HCT116 (cell line): ENCODE data around the gene ANO4. TPM values are rescaled to one million over a fixed set of nuclear protein-coding genes. Genes with fewer than 3 reads are reported as not detected.

ENCODE experiments used
- ATAC-seq: fragments of 200-7000 bp; cut with Tn5 transposase; 2 replicates; pipeline ENCODE4 v1.9.1; 2020; ENCODE audit warnings: mild to moderate bottlenecking, moderate library complexity
- BruUV-seq: library from RNA; stranded (reverse); fragments of 400-500 nt; replicated peaks from 2 replicates; lab custom pipeline; 2021; lab: Mats Ljungman, UMichigan
- CTCF ChIA-PET: fragments of 300-600 bp; sonication (Branson Sonifier 250); formaldehyde crosslinking; loops from one replicate; lab custom pipeline; 2021; ENCODE audit warnings: antibody characterized with exemption; lab: Charles Lee
- POLR2A ChIA-PET: fragments of 300-600, 350-600 bp; sonication (Branson Sonifier 250); formaldehyde crosslinking; loops from one replicate; lab custom pipeline; 2021; ENCODE audit warnings: antibody characterized with exemption; lab: Charles Lee
- RAD21 ChIA-PET, 2 experiments: fragments of 300-600 bp; sonication (Branson Sonifier 250); formaldehyde crosslinking; loops; one replicate each; lab custom pipeline; 2023; ENCODE audit warnings: low total read pairs in 2 of 2; ENCODE audit not compliant: uncharacterized antibody in 2 of 2, unreplicated experiment in 2 of 2, low non-redundant PET in 1 of 2; lab: Charles Lee
- DNase-seq: peaks from one replicate; pipeline ENCODE4 v3.0.0-alpha.2; 2010; ENCODE audit warnings: low read depth, low spot score
- H2AFZ ChIP-seq: fragments of 200-600 bp; shearing (Covaris generic), sonication (generic); 2 replicates; pipeline ENCODE4 v1.6.1; 2017; ENCODE audit warnings: low read depth, mixed run types, mixed read lengths, antibody characterized with exemption, low read length; ENCODE audit not compliant: poor library complexity, severe bottlenecking
- H3K27ac ChIP-seq: 2 replicates; pipeline ENCODE4 v1.5.1; 2012; ENCODE audit warnings: low read depth, low read length
- H3K27me3 ChIP-seq: fragments of 200-600 bp; sonication (generic); 2 replicates; pipeline ENCODE4 v1.6.1; 2016; ENCODE audit warnings: mixed run types, low read length, mixed read lengths; ENCODE audit not compliant: insufficient read depth
- H3K36me3 ChIP-seq, 2 experiments: fragments of 200-500 bp in 1 of 2; fragments of 200-600 bp in 1 of 2; sonication (Bioruptor generic) in 1 of 2; sonication (generic) in 1 of 2; 2 replicates each; pipeline versions ENCODE4 v1.5.1 to v1.6.1; 2014 to 2016; ENCODE audit warnings: low read length in 2 of 2, inconsistent platforms in 1 of 2, mixed read lengths in 1 of 2, mixed run types in 1 of 2; ENCODE audit not compliant: insufficient read depth in 2 of 2, control insufficient read depth in 1 of 2
- H3K4me1 ChIP-seq, 2 experiments: fragments of 200-600 bp in 1 of 2; sonication (generic) in 1 of 2; 2 replicates each; pipeline versions ENCODE4 v1.5.1 to v1.6.1; 2012 to 2017; ENCODE audit warnings: low read length in 2 of 2, inconsistent platforms in 1 of 2, mild to moderate bottlenecking in 1 of 2, mixed read lengths in 1 of 2, mixed run types in 1 of 2, moderate library complexity in 1 of 2; ENCODE audit not compliant: insufficient read depth in 2 of 2, control insufficient read depth in 1 of 2
- H3K4me2 ChIP-seq: fragments of 200-600 bp; sonication (generic); 2 replicates; pipeline ENCODE4 v1.6.1; 2017; ENCODE audit warnings: mixed run types, low read length, mixed read lengths
- H3K4me3 ChIP-seq, 2 experiments: fragments of 200-600 bp in 1 of 2; sonication (generic) in 1 of 2; replicated peaks in 1 of 2; 2 replicates each; pipeline ENCODE4 v1.5.1; 2011 to 2016; ENCODE audit warnings: low read length in 2 of 2, control low read depth in 1 of 2, low read depth in 1 of 2, mild to moderate bottlenecking in 1 of 2, mixed read lengths in 1 of 2, mixed run types in 1 of 2
- H3K79me2 ChIP-seq: fragments of 200-600 bp; sonication (generic); 2 replicates; pipeline ENCODE4 v1.6.1; 2017; ENCODE audit warnings: mild to moderate bottlenecking, mixed run types, low read length, moderate library complexity, mixed read lengths; ENCODE audit not compliant: insufficient read depth
- H3K9ac ChIP-seq: fragments of 200-600 bp; sonication (generic); 2 replicates; pipeline ENCODE4 v1.6.1; 2016; ENCODE audit warnings: low read length, mixed read lengths
- H3K9me2 ChIP-seq: fragments of 200-600 bp; sonication (generic), shearing (Covaris generic); 2 replicates; pipeline ENCODE4 v1.6.1; 2017; ENCODE audit warnings: mixed run types, mild to moderate bottlenecking, moderate library complexity; ENCODE audit not compliant: insufficient read depth
- H3K9me3 ChIP-seq, 2 experiments: fragments of 200-500 bp in 1 of 2; fragments of 200-600 bp in 1 of 2; sonication (Bioruptor generic) in 1 of 2; sonication (generic) in 1 of 2; 2 replicates each; pipeline ENCODE4 v1.6.1; 2014 to 2017; ENCODE audit warnings: low read length in 2 of 2, mixed read lengths in 2 of 2, inconsistent platforms in 1 of 2, low read depth in 1 of 2, mild to moderate bottlenecking in 1 of 2, mixed run types in 1 of 2, moderate library complexity in 1 of 2; ENCODE audit not compliant: control insufficient read depth in 1 of 2, insufficient read depth in 1 of 2
- H4K20me1 ChIP-seq: fragments of 200-600 bp; sonication (generic), shearing (Covaris generic); 2 replicates; pipeline ENCODE4 v1.6.1; 2017; ENCODE audit warnings: mixed run types, mild to moderate bottlenecking, moderate library complexity; ENCODE audit not compliant: insufficient read depth
- CEBPB ChIP-seq: IDR thresholded peaks from 2 replicates; pipeline ENCODE4 v1.6.1; 2012; ENCODE audit warnings: low read depth
- EZH2 ChIP-seq: fragments of 200-600 bp; sonication (generic); IDR thresholded peaks from 2 replicates; pipeline ENCODE4 v1.6.1; 2017; ENCODE audit warnings: antibody characterized with exemption, mixed run types
- FOSL1 ChIP-seq: IDR thresholded peaks from 2 replicates; pipeline ENCODE4 v1.6.1; 2012; ENCODE audit warnings: low read depth
- JUND ChIP-seq: IDR thresholded peaks from 2 replicates; pipeline ENCODE4 v1.6.1; 2012
- POLR2A ChIP-seq: IDR thresholded peaks from 2 replicates; pipeline ENCODE4 v1.7.0; 2011; ENCODE audit warnings: borderline replicate concordance; ENCODE audit not compliant: insufficient read depth, insufficient read length; ENCODE audit errors: extremely low read depth
- YY1 ChIP-seq: IDR thresholded peaks from 2 replicates; pipeline ENCODE4 v1.6.1; 2011; ENCODE audit warnings: low read length, low read depth, moderate library complexity, mild to moderate bottlenecking; ENCODE audit not compliant: insufficient replicate concordance; ENCODE audit errors: extremely low read depth
- ZFX ChIP-seq: fragments of 450-650 bp; IDR thresholded peaks from 2 replicates; pipeline ENCODE4 v1.6.1; 2017
- ZNF274 ChIP-seq: fragments of 200-500 bp; sonication (Bioruptor generic); IDR thresholded peaks from 2 replicates; pipeline ENCODE4 v1.6.1; 2014; ENCODE audit warnings: mild to moderate bottlenecking, low read depth, low read length, inconsistent platforms
- intact Hi-C: fragments of 100-400 bp; cut with micrococcal nuclease; formaldehyde crosslinking; loops from 2 replicates; pipeline ENCODE4 v1.10.0; 2022
- total RNA-seq: library from RNA; stranded (reverse); gene quantifications from one replicate; pipeline ENCODE4 v1.2.1, GENCODE V29; 2021; ENCODE audit not compliant: unreplicated experiment
- TF ChIP-seq, protein P1 (sequence below): IDR thresholded peaks from 2 replicates; pipeline ENCODE4 v1.6.1; 2012; ENCODE audit warnings: low read depth
- TF ChIP-seq, protein P2 (sequence below): IDR thresholded peaks from 2 replicates; pipeline ENCODE4 v1.6.1; 2011; ENCODE audit warnings: mild to moderate bottlenecking, low read length, moderate library complexity; ENCODE audit not compliant: insufficient replicate concordance; ENCODE audit errors: extremely low read depth
- TF ChIP-seq, protein P3 (sequence below): IDR thresholded peaks from 2 replicates; pipeline ENCODE4 v1.6.1; 2012

The ANO4 gene
- total RNA-seq, 1 experiment from 2014 or later = 1.7 TPM

DNA sequence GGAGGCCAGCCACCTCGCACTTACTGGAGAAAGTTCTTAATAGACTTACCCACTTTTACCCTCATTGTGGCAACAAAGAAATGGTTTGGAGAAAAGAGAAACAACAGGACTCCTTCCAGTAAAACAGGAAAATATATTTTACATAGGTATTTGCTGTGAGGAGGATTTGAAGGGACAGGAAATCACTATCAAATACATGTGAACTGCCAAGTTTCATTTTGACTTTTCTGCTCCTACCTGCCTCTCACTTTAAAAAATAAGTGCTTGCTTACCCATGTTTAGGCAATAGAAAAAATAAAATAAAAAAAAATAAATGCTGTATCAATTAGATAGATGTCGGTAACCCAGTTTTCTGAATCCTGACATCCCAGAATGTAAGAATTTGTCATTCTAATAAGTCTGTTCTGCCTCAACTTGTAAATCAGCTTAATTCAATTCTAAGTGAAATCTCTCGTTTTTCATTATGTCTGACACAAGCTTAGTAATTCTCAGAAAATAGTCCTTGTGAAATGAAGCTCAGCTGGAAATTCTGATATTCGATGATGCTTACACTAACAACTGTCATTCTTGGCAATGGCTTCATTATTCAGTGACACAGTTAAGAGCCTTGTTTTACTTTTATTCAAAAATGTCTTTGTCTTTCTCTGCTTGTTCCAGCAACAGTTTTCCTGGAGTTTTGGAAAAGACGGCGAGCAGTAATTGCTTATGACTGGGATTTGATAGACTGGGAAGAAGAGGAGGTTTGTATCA lies 284.1 kb downstream of the ANO4 start (continued):
- TF ChIP-seq, protein P1, sequence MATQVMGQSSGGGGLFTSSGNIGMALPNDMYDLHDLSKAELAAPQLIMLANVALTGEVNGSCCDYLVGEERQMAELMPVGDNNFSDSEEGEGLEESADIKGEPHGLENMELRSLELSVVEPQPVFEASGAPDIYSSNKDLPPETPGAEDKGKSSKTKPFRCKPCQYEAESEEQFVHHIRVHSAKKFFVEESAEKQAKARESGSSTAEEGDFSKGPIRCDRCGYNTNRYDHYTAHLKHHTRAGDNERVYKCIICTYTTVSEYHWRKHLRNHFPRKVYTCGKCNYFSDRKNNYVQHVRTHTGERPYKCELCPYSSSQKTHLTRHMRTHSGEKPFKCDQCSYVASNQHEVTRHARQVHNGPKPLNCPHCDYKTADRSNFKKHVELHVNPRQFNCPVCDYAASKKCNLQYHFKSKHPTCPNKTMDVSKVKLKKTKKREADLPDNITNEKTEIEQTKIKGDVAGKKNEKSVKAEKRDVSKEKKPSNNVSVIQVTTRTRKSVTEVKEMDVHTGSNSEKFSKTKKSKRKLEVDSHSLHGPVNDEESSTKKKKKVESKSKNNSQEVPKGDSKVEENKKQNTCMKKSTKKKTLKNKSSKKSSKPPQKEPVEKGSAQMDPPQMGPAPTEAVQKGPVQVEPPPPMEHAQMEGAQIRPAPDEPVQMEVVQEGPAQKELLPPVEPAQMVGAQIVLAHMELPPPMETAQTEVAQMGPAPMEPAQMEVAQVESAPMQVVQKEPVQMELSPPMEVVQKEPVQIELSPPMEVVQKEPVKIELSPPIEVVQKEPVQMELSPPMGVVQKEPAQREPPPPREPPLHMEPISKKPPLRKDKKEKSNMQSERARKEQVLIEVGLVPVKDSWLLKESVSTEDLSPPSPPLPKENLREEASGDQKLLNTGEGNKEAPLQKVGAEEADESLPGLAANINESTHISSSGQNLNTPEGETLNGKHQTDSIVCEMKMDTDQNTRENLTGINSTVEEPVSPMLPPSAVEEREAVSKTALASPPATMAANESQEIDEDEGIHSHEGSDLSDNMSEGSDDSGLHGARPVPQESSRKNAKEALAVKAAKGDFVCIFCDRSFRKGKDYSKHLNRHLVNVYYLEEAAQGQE = no peak
- TF ChIP-seq ZFX = no peak

DNA sequence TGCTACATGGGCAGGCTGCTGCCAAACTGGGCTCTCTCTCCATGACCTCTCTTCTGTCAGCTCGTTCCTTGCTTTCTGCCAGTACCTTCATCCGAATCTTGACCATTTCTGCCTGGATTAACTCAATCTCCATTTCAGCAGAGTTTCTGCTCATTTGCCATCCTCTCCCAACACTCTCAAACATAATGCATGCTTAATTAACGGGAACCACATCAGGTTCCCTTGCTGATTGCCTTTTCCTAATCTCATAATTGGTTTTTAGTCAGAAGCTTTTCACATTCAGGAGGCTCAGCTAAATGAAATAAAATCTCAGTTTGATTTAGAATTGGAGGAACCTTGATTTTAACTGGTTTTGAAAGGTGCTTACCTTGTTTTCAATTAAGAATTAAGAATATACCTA lies 288.1 kb downstream of the ANO4 start:
- Histone ChIP-seq H3K27me3 (no peaks in the 10 kb centered on the region), H3K9ac (no peak overlapping the region), H3K27ac (no peak overlapping the region), H3K4me1 (0 out of 4 replicates have a peak, but pooled peaks cover 0 to under 1% of the 10 kb centered on the region in 2 experiments), H3K4me3 (no peak overlapping the region), H2AFZ (no peak overlapping the region), H3K36me3 (no peaks in the 10 kb centered on the region), H3K9me2 (no peaks in the 10 kb centered on the region), H3K9me3 (no peaks in the 10 kb centered on the region), H3K79me2 (no peaks in the 10 kb centered on the region), H4K20me1 (no peaks in the 10 kb centered on the region), H3K4me2 (no peak overlapping the region)
- BruUV-seq = no TSS peak
- intact Hi-C loops = no loop called here
- RAD21 ChIA-PET = no interaction called here
- TF ChIP-seq JUND (no peak), POLR2A (no peak), EZH2 (no peak), YY1 (no peak), CEBPB (no peak), ZNF274 (no peak), FOSL1 (no peak)
- TF ChIP-seq, protein P2, sequence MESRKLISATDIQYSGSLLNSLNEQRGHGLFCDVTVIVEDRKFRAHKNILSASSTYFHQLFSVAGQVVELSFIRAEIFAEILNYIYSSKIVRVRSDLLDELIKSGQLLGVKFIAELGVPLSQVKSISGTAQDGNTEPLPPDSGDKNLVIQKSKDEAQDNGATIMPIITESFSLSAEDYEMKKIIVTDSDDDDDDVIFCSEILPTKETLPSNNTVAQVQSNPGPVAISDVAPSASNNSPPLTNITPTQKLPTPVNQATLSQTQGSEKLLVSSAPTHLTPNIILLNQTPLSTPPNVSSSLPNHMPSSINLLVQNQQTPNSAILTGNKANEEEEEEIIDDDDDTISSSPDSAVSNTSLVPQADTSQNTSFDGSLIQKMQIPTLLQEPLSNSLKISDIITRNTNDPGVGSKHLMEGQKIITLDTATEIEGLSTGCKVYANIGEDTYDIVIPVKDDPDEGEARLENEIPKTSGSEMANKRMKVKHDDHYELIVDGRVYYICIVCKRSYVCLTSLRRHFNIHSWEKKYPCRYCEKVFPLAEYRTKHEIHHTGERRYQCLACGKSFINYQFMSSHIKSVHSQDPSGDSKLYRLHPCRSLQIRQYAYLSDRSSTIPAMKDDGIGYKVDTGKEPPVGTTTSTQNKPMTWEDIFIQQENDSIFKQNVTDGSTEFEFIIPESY = no peak
- TF ChIP-seq, protein P3, sequence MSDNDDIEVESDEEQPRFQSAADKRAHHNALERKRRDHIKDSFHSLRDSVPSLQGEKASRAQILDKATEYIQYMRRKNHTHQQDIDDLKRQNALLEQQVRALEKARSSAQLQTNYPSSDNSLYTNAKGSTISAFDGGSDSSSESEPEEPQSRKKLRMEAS = no peak
- TF ChIP-seq, protein P1 = no peak
- no peak for DNase-seq
- no peak for ATAC-seq
- CTCF ChIA-PET = no interaction called here
- POLR2A ChIA-PET = no interaction called here
